Fibroblast of skin of right biceps (primary cell): ENCODE measurements around the gene RNF220.
"Not testable (repeated sequence)": the region's sequence is repeated elsewhere in the genome, so short reads cannot be mapped to it uniquely, and the experiment has no call there.

Experiments
- DNase-seq: peaks from one replicate; pipeline ENCODE4 v3.0.0-alpha.2; 2013

Gene RNF220

GRCh38 chr1:44661781-44662682 lies 257.0 kb downstream of the RNF220 start:
- no peak for DNase-seq

GRCh38 chr1:44662683-44663030 lies 257.6 kb downstream of the RNF220 start:
- no peak for DNase-seq

GRCh38 chr1:44663417-44663816 lies 258.4 kb downstream of the RNF220 start:
- no peak for DNase-seq

- DNase-seq, result no peak
These were observed 259.8 kb downstream of the RNF220 start for GRCh38 chr1:44664730-44665370.

- DNase-seq, result not testable (repeated sequence)
These were observed 261.7 kb downstream of the RNF220 start for GRCh38 chr1:44666719-44667118.

- no peak for DNase-seq
These were observed 265.9 kb downstream of the RNF220 start for GRCh38 chr1:44670751-44671640.

GRCh38 chr1:44672254-44672955 lies 267.4 kb downstream of the RNF220 start:
- DNase-seq, result peak; percentile 34

- no peak for DNase-seq
These were observed 268.1 kb downstream of the RNF220 start for GRCh38 chr1:44672961-44673674.

GRCh38 chr1:44673675-44674112 lies 268.6 kb downstream of the RNF220 start:
- DNase-seq, result no peak

- peak; percentile 99 for DNase-seq
These were observed 269.3 kb downstream of the RNF220 start, which contains the start of the genes ARMH1 and TMEM53 for GRCh38 chr1:44674113-44675000. Gene ARMH1 (plus strand): TSS chr1:44674714. CDS start chr1:44689698, 14,984 bp downstream. Gene TMEM53 (minus strand): TSS chr1:44674481. CDS start chr1:44674391, 90 bp downstream.

- DNase-seq, result no peak
These were observed 270.1 kb downstream of the RNF220 start for GRCh38 chr1:44675186-44675585.

- DNase-seq, result peak; percentile 40
These were observed 271.6 kb downstream of the RNF220 start for GRCh38 chr1:44676484-44677200.

- peak; percentile 43 for DNase-seq
These were observed 272.2 kb downstream of the RNF220 start for GRCh38 chr1:44677201-44677766.

- DNase-seq, result no peak
These were observed 273.1 kb downstream of the RNF220 start for GRCh38 chr1:44678120-44678519.

GRCh38 chr1:44678626-44679025 lies 273.6 kb downstream of the RNF220 start:
- DNase-seq, result no peak

GRCh38 chr1:44679468-44679867 lies 274.4 kb downstream of the RNF220 start:
- DNase-seq, result no peak

GRCh38 chr1:44681905-44682882 lies 277.1 kb downstream of the RNF220 start:
- no peak for DNase-seq

- no peak for DNase-seq
These were observed 277.8 kb downstream of the RNF220 start for GRCh38 chr1:44682883-44683265.
